ENCODE data around the gene NEGR1.

DNA sequence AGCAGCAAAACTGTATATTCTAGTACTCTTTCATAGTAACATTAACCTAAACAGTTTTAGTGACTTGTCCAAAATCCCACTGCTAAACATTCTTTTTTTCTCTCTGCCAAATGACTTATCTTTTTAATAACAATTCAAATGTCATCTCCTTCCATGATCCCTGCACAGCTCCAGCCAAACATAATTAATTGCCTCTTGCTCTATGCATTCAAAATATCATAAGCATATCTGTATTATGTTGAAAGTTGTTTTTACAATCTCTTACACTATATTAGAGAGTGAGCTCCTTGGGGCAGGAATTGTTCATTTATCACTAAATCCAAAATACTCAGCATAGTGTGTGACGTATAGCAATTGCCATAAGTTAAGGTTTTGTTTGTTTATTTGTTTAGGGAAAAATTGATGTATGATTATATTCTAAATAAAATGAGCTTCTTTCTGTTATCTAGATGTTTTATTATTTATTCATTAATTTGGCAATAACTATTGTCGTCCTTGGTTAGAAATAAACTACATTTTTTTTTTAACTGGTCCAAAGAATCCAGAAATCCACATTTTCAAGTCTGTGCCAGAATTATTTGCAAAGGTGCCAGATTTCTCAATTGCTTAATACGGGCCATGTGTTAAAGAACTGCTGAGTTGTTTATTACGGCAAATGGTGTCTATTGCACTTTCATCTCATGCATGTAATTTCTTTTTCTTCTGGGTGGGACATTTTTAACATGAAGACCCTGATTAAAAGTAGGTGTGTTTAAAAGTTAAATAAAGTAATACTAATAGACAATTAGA, 624.3 kb downstream of the NEGR1 start:
- TF ChIP-seq, protein P1, sequence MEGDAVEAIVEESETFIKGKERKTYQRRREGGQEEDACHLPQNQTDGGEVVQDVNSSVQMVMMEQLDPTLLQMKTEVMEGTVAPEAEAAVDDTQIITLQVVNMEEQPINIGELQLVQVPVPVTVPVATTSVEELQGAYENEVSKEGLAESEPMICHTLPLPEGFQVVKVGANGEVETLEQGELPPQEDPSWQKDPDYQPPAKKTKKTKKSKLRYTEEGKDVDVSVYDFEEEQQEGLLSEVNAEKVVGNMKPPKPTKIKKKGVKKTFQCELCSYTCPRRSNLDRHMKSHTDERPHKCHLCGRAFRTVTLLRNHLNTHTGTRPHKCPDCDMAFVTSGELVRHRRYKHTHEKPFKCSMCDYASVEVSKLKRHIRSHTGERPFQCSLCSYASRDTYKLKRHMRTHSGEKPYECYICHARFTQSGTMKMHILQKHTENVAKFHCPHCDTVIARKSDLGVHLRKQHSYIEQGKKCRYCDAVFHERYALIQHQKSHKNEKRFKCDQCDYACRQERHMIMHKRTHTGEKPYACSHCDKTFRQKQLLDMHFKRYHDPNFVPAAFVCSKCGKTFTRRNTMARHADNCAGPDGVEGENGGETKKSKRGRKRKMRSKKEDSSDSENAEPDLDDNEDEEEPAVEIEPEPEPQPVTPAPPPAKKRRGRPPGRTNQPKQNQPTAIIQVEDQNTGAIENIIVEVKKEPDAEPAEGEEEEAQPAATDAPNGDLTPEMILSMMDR (IDR thresholded peaks at IDR 0.05; ENCODE audit: low read depth, low read length) = no peak
- no peak for TF ChIP-seq EZH2phosphoT487 (IDR thresholded peaks at IDR 0.05; ENCODE audit: low read depth)
